Measurements from ENCODE around the gene TMEM179.

GRCh38 chr14:104564744-104565679 is 39.6 kb downstream of the TMEM179 start:
- TF ChIP-seq CTCF (IDR thresholded peaks at IDR 0.05; ENCODE audit: borderline replicate concordance, extremely low read depth, low read length, poor library complexity, severe bottlenecking) (no peak), EZH2 (IDR thresholded peaks at IDR 0.05; ENCODE audit: borderline replicate concordance, low read depth, low read length, severe bottlenecking) (no peak)

All from DND-41 (cell line).